Measurements from ENCODE around the gene CBX1.

Gene CBX1

GRCh38 chr17:48101012-48101720 lies at the start of gene CBX1:
TSS of gene CBX1 (minus strand) at chr17:48101478. CDS start at chr17:48077004, 24,474 bp downstream.
- peak; percentile 86 to 93 (median 86) for DNase-seq (ENCODE audit: low read depth in 3 of 3)

GRCh38 chr17:48150597-48151001 lies 49.3 kb upstream of the CBX1 start:
- no peak for DNase-seq (ENCODE audit: low read depth in 3 of 3)

GRCh38 chr17:48149787-48150463 lies 48.6 kb upstream of the CBX1 start:
- DNase-seq (ENCODE audit: low read depth in 3 of 3): no peak

GRCh38 chr17:48148854-48149786 lies 47.8 kb upstream of the CBX1 start:
- no peak for DNase-seq (ENCODE audit: low read depth in 3 of 3)

- no peak for DNase-seq (ENCODE audit: low read depth in 3 of 3)
Observed at GRCh38 chr17:48148029-48148770, 46.9 kb upstream of the CBX1 start.

- DNase-seq (ENCODE audit: low read depth in 3 of 3): no peak
Observed at GRCh38 chr17:48144976-48145798, 43.9 kb upstream of the CBX1 start.

- DNase-seq (ENCODE audit: low read depth in 3 of 3): no peak
Observed at GRCh38 chr17:48144231-48144630, 43.0 kb upstream of the CBX1 start.

GRCh38 chr17:48143629-48144028 lies 42.4 kb upstream of the CBX1 start:
- DNase-seq (ENCODE audit: low read depth in 3 of 3): no peak

- DNase-seq (ENCODE audit: low read depth in 3 of 3): no peak
Observed at GRCh38 chr17:48139944-48140343, 38.7 kb upstream of the CBX1 start.

- DNase-seq (ENCODE audit: low read depth in 3 of 3): no peak
Observed at GRCh38 chr17:48137656-48138055, 36.4 kb upstream of the CBX1 start.

GRCh38 chr17:48134912-48135480 lies 33.7 kb upstream of the CBX1 start:
- no peak for DNase-seq (ENCODE audit: low read depth in 3 of 3)

GRCh38 chr17:48132385-48132784 lies 31.1 kb upstream of the CBX1 start:
- no peak for DNase-seq (ENCODE audit: low read depth in 3 of 3)

- DNase-seq (ENCODE audit: low read depth in 3 of 3): peak in 2 of 3 experiments; percentile 18 to 41
Observed at GRCh38 chr17:48131216-48131824, 30.0 kb upstream of the CBX1 start.

- DNase-seq (ENCODE audit: low read depth in 3 of 3): no peak
Observed at GRCh38 chr17:48129981-48130380, 28.7 kb upstream of the CBX1 start.

GRCh38 chr17:48128400-48128799 lies 27.1 kb upstream of the CBX1 start:
- no peak for DNase-seq (ENCODE audit: low read depth in 3 of 3)

GRCh38 chr17:48127371-48128051 lies 26.2 kb upstream of the CBX1 start:
- DNase-seq (ENCODE audit: low read depth in 3 of 3): no peak

GRCh38 chr17:48126532-48126850 lies 25.2 kb upstream of the CBX1 start:
- no peak for DNase-seq (ENCODE audit: low read depth in 3 of 3)

GRCh38 chr17:48125829-48126531 lies 24.7 kb upstream of the CBX1 start:
- DNase-seq (ENCODE audit: low read depth in 3 of 3): no peak

All from stimulated activated CD4-positive, alpha-beta T cell treated with anti-CD3 and anti-CD28 coated beads, TNF-alpha, amount 100 ng/mL, for 24 hours (primary cell).